K562 (cell line): ENCODE data around the gene CAGE1. TPM values are rescaled to one million over a fixed set of nuclear protein-coding genes. Genes with fewer than 3 reads are reported as not detected.

Experiments used
- ATAC-seq: fragments of 200-7000 bp; cut with Tn5 transposase; 3 replicates; pipeline ENCODE4 v1.9.1; 2020; ENCODE audit warnings: moderate library complexity
- BruUV-seq: library from RNA; stranded (reverse); fragments of 400-500 nt; replicated peaks from 2 replicates; lab custom pipeline; 2021; lab: Mats Ljungman, UMichigan
- CTCF ChIA-PET: fragments of 300-600 bp; formaldehyde crosslinking; extraction: SDS; loops from one replicate; lab custom pipeline; 2021; ENCODE audit warnings: low intra/inter-chr PET ratio; lab: Yijun Ruan, JAX
- POLR2A ChIA-PET: fragments of 300-600, 350-650 bp; sonication (Branson Sonifier 250); formaldehyde crosslinking; extraction: SDS; loops from one replicate; lab custom pipeline; 2021; ENCODE audit warnings: antibody characterized with exemption, inconsistent platforms; lab: Yijun Ruan, JAX
- DNase-seq, 4 experiments: peaks; one replicate each; pipeline versions ENCODE4 v3.0.0 to v3.0.0-alpha.2; 2011 to 2018; ENCODE audit warnings: low spot score in 3 of 4, mixed read lengths in 3 of 4; ENCODE audit errors: extremely low read depth in 1 of 4
- FAIRE-seq: peaks from 2 replicates; lab custom pipeline; 2011; peaks lifted over from hg19 to GRCh38; lab: Jason Lieb, UNC
- H2AFZ ChIP-seq: 2 replicates; pipeline ENCODE4 v1.6.0; 2011; ENCODE audit warnings: low read depth, low read length, control low read depth, inconsistent platforms
- H3K27ac ChIP-seq: fragments of 200-600 bp; 3 replicates; pipeline ENCODE4 v1.8.0; 2011; ENCODE audit warnings: low read depth, mild to moderate bottlenecking, control low read depth, inconsistent platforms, low read length, moderate library complexity, mixed read lengths; ENCODE audit errors: extremely low read depth
- H3K27me3 ChIP-seq, 2 experiments: fragments of 300-600 bp in 1 of 2; 2 replicates in 1 of 2; 3 replicates in 1 of 2; pipeline versions ENCODE4 v1.6.0 to v1.8.0; 2011; ENCODE audit warnings: inconsistent platforms in 2 of 2, low read length in 2 of 2, mild to moderate bottlenecking in 1 of 2, mixed read lengths in 1 of 2, moderate library complexity in 1 of 2; ENCODE audit not compliant: control insufficient read depth in 2 of 2, insufficient read depth in 2 of 2
- H3K36me3 ChIP-seq: fragments of 300-600 bp; 3 replicates; pipeline ENCODE4 v1.8.0; 2011; ENCODE audit warnings: mild to moderate bottlenecking, low read length, inconsistent platforms; ENCODE audit not compliant: control insufficient read depth, insufficient read depth
- H3K4me1 ChIP-seq, 2 experiments: fragments of 200-600 bp in 1 of 2; replicated peaks in 1 of 2; 2 replicates in 1 of 2; 3 replicates in 1 of 2; pipeline versions ENCODE4 v1.5.1 to v1.8.0; 2011; ENCODE audit warnings: inconsistent platforms in 2 of 2, low read length in 2 of 2, mild to moderate bottlenecking in 1 of 2, mixed read lengths in 1 of 2, moderate library complexity in 1 of 2; ENCODE audit not compliant: control insufficient read depth in 2 of 2, insufficient read depth in 2 of 2
- H3K4me2 ChIP-seq: 2 replicates; pipeline ENCODE4 v1.6.1; 2011; ENCODE audit warnings: low read length, control low read depth, inconsistent platforms, mixed read lengths; ENCODE audit not compliant: insufficient read depth
- H3K4me3 ChIP-seq: fragments of 200-600 bp; sonication (generic), shearing (Covaris generic); 2 replicates; pipeline ENCODE4 v1.5.1; 2016; ENCODE audit warnings: control low read depth, inconsistent platforms
- H3K79me2 ChIP-seq: fragments of 200-600 bp; 3 replicates; pipeline ENCODE4 v1.8.0; 2011; ENCODE audit warnings: low read length, inconsistent platforms; ENCODE audit not compliant: control insufficient read depth, insufficient read depth
- H3K9ac ChIP-seq, 2 experiments: 2 replicates each; pipeline versions ENCODE4 v1.6.0 to v1.6.1; 2011; ENCODE audit warnings: low read depth in 2 of 2, low read length in 2 of 2, control low read depth in 1 of 2, inconsistent platforms in 1 of 2, mild to moderate bottlenecking in 1 of 2, mixed read lengths in 1 of 2; ENCODE audit not compliant: insufficient read depth in 1 of 2
- H3K9me1 ChIP-seq: one replicate; pipeline ENCODE4 v1.6.0; 2011; ENCODE audit warnings: inconsistent platforms, mild to moderate bottlenecking, low read length, moderate library complexity; ENCODE audit not compliant: control insufficient read depth, insufficient read depth
- H3K9me3 ChIP-seq: replicated peaks from 2 replicates; pipeline ENCODE4 v1.5.1; 2011; ENCODE audit warnings: low read depth, low read length, inconsistent platforms; ENCODE audit not compliant: control insufficient read depth, insufficient read depth
- H4K20me1 ChIP-seq: replicated peaks from 2 replicates; pipeline ENCODE4 v1.6.1; 2011; ENCODE audit warnings: low read length, inconsistent platforms, mixed read lengths; ENCODE audit not compliant: control insufficient read depth, insufficient read depth
- BHLHE40 ChIP-seq: IDR thresholded peaks from 2 replicates; pipeline ENCODE4 v1.6.1; 2011; ENCODE audit warnings: low read length, improper control_type of control experiment
- ELF1 ChIP-seq: fragments of 200-800 bp; sonication (Bioruptor generic); IDR thresholded peaks from 2 replicates; pipeline ENCODE4 v1.6.1; 2016; ENCODE audit warnings: missing genetic modification characterization, missing compliant biosample characterization
- ETV5 ChIP-seq: sonication (generic); formaldehyde crosslinking; IDR thresholded peaks from 2 replicates; pipeline ENCODE4 v1.4.0; 2020; ENCODE audit warnings: low read depth, mild to moderate bottlenecking, missing genetic modification reagents
- KLF6 ChIP-seq: fragments of 250-450 bp; sonication (Bioruptor Pico); IDR thresholded peaks from 2 replicates; pipeline ENCODE4 v1.4.0; 2020; ENCODE audit warnings: mild to moderate bottlenecking, moderate library complexity, borderline replicate concordance
- PHB2 ChIP-seq: fragments of 450-650 bp; IDR thresholded peaks from 2 replicates; pipeline ENCODE4 v1.6.1; 2017; ENCODE audit warnings: low read depth
- SMAD2 ChIP-seq: fragments of 150-350 bp; IDR thresholded peaks from 2 replicates; pipeline ENCODE4 v1.6.1; 2014; ENCODE audit warnings: low read depth, mild to moderate bottlenecking, low read length
- in situ Hi-C: fragments of 300-500 bp; cut with MboI; formaldehyde crosslinking; loops from 4 replicates; pipeline ENCODE4 v1.15.0; 2018; ENCODE audit warnings: inconsistent platforms, mixed read lengths
- intact Hi-C: fragments of 100-400 bp; cut with micrococcal nuclease; formaldehyde crosslinking; loops from 2 replicates; pipeline ENCODE4 v1.14.2; 2022
- polyA plus RNA-seq, 8 experiments: library from polyadenylated mRNA; depleted of rRNA in 4 of 8; stranded (reverse) in 5 of 8; unstranded in 3 of 8; fragments of >200 nt; fragmentation: Nextera tagmentation in 2 of 8; fragmentation: Illumina TruSeq in 1 of 8; extraction: Ambion mirVana in 2 of 8; extraction: Trizol in 1 of 8; gene quantifications; 2 replicates each; pipeline versions ENCODE4 v1.2.1 to v1.2.3, GENCODE V29; 2011 to 2014; ENCODE audit warnings: inconsistent platforms in 1 of 8, missing spikeins in 1 of 8
- total RNA-seq, 7 experiments: library from RNA; depleted of rRNA in 6 of 7; stranded (reverse); fragments of >200 nt in 6 of 7; fragmentation: Illumina TruSeq in 2 of 7; extraction: Trizol in 2 of 7; gene quantifications; 2 replicates each; pipeline versions ENCODE4 v1.2.1 to v1.2.3, GENCODE V29; 2011 to 2021; ENCODE audit warnings: low replicate concordance in 1 of 7
- TF ChIP-seq, protein P1 (sequence below): sonication (generic); formaldehyde crosslinking; IDR thresholded peaks from 2 replicates; pipeline ENCODE4 v1.8.0; 2023; ENCODE audit warnings: missing genetic modification reagents, mild to moderate bottlenecking, borderline replicate concordance
- TF ChIP-seq, protein P2 (sequence below): sonication (generic); formaldehyde crosslinking; IDR thresholded peaks from 2 replicates; pipeline ENCODE4 v1.8.0; 2022; ENCODE audit warnings: mild to moderate bottlenecking, missing genetic modification reagents

CAGE1 gene
- total and polyA plus RNA-seq, 9 of the 15 experiments (the other 6 are each of a cell fraction or from before 2014, with no cell fraction given): 0.13 to 0.33 (median 0.18) TPM; not detected in 4

DNA sequence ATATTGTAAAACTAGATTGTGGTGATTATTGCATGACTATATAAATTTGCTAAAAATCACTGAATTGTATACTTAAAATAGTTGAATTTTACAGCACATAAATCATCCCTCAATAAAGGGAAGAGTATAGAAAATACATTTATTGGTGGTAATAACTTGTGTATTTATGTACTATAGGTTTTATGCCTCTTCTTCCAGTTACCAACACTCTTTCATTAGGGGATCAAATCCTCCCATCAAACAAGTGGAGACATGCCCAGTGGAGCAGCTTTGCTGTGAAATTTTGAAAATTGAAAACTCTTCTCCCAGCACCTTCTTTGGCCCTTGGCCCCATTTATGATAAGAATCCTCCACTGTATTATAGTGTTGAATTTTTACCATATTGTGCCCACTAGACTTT is 66.5 kb downstream of the CAGE1 start:
- intact Hi-C loops (no loop called here), in situ Hi-C loops (no loop called here)
- ChIA-PET POLR2A (interaction anchor here (1.0 kb wide), 1 partner anchor 10 kb away, joined by 4 read pairs; the partner anchor contains the start of gene SSR1), CTCF (no interaction called here)
- Histone ChIP-seq H2AFZ (no peak overlapping the region), H3K36me3 (no peaks in the 10 kb centered on the region), H3K79me2 (no peaks in the 10 kb centered on the region), H3K4me1 (peaks cover 0 to 2% of the 10 kb centered on the region in 2 experiments; a peak in 2 of 5 replicates), H4K20me1 (no peaks in the 10 kb centered on the region), H3K27me3 (peaks cover 7% of the 10 kb centered on the region in 2 experiments; a peak in 3 of 5 replicates), H3K9me1 (no peaks in the 10 kb centered on the region), H3K9me3 (no peaks in the 10 kb centered on the region), H3K27ac (no peak overlapping the region), H3K4me3 (no peak overlapping the region), H3K4me2 (no peak overlapping the region), H3K9ac (no peak overlapping the region)
- BruUV-seq: no TSS peak
- ATAC-seq (no peak), DNase-seq (no peak), FAIRE-seq (no peak)
- TF ChIP-seq, protein P1, sequence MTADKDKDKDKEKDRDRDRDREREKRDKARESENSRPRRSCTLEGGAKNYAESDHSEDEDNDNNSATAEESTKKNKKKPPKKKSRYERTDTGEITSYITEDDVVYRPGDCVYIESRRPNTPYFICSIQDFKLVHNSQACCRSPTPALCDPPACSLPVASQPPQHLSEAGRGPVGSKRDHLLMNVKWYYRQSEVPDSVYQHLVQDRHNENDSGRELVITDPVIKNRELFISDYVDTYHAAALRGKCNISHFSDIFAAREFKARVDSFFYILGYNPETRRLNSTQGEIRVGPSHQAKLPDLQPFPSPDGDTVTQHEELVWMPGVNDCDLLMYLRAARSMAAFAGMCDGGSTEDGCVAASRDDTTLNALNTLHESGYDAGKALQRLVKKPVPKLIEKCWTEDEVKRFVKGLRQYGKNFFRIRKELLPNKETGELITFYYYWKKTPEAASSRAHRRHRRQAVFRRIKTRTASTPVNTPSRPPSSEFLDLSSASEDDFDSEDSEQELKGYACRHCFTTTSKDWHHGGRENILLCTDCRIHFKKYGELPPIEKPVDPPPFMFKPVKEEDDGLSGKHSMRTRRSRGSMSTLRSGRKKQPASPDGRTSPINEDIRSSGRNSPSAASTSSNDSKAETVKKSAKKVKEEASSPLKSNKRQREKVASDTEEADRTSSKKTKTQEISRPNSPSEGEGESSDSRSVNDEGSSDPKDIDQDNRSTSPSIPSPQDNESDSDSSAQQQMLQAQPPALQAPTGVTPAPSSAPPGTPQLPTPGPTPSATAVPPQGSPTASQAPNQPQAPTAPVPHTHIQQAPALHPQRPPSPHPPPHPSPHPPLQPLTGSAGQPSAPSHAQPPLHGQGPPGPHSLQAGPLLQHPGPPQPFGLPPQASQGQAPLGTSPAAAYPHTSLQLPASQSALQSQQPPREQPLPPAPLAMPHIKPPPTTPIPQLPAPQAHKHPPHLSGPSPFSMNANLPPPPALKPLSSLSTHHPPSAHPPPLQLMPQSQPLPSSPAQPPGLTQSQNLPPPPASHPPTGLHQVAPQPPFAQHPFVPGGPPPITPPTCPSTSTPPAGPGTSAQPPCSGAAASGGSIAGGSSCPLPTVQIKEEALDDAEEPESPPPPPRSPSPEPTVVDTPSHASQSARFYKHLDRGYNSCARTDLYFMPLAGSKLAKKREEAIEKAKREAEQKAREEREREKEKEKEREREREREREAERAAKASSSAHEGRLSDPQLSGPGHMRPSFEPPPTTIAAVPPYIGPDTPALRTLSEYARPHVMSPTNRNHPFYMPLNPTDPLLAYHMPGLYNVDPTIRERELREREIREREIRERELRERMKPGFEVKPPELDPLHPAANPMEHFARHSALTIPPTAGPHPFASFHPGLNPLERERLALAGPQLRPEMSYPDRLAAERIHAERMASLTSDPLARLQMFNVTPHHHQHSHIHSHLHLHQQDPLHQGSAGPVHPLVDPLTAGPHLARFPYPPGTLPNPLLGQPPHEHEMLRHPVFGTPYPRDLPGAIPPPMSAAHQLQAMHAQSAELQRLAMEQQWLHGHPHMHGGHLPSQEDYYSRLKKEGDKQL: no peak
- TF ChIP-seq, protein P2, sequence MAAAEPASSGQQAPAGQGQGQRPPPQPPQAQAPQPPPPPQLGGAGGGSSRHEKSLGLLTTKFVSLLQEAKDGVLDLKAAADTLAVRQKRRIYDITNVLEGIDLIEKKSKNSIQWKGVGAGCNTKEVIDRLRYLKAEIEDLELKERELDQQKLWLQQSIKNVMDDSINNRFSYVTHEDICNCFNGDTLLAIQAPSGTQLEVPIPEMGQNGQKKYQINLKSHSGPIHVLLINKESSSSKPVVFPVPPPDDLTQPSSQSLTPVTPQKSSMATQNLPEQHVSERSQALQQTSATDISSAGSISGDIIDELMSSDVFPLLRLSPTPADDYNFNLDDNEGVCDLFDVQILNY (CRISPR knock-in tag): no peak
- TF ChIP-seq BHLHE40 (no peak), KLF6 (no peak), SMAD2 (no peak), ELF1 (tag) (no peak), PHB2 (no peak), ETV5 (CRISPR knock-in tag) (no peak)
